Measurements from ENCODE around the gene SURF1.

- no peak for TF ChIP-seq CTCF (conservative IDR thresholded peaks at IDR 0.05; ENCODE audit: low read depth, low read length)
- no peak for TF ChIP-seq EZH2 (IDR thresholded peaks at IDR 0.05; ENCODE audit: low read length, unreplicated experiment)
- no peak for TF ChIP-seq EZH2phosphoT487 (IDR thresholded peaks at IDR 0.05; ENCODE audit: borderline replicate concordance, low read length)
Observed at GRCh38 chr9:133307301-133307700, 49.0 kb downstream of the SURF1 start.
